GM18511 (cell line): Measurements from ENCODE around the gene TTYH2.

ENCODE experiments used
- ATAC-seq: cut with Tn5 transposase; IDR thresholded peaks from one replicate; pipeline ENCODE4 v1.9.1; 2021; ENCODE audit warnings: mild to moderate bottlenecking, moderate library complexity; ENCODE audit not compliant: unreplicated experiment

The TTYH2 gene

GRCh38 chr17:74231928-74232907, 18.8 kb downstream of the TTYH2 start:
- ATAC-seq: no peak

- ATAC-seq: no peak
These were observed 20.6 kb downstream of the TTYH2 start for GRCh38 chr17:74233937-74234336.

GRCh38 chr17:74234486-74234885, 21.1 kb downstream of the TTYH2 start:
- ATAC-seq: no peak

- no peak for ATAC-seq
These were observed 21.7 kb downstream of the TTYH2 start for GRCh38 chr17:74235040-74235581.

- no peak for ATAC-seq
These were observed 22.6 kb downstream of the TTYH2 start for GRCh38 chr17:74235911-74236371.

- no peak for ATAC-seq
These were observed 23.9 kb downstream of the TTYH2 start for GRCh38 chr17:74237321-74237720.

GRCh38 chr17:74239172-74239571, 25.8 kb downstream of the TTYH2 start:
- no peak for ATAC-seq

- ATAC-seq: no peak
These were observed 27.3 kb downstream of the TTYH2 start for GRCh38 chr17:74240618-74241205.

GRCh38 chr17:74241431-74241830, 28.1 kb downstream of the TTYH2 start:
- ATAC-seq: no peak

- ATAC-seq: no peak
These were observed 28.5 kb downstream of the TTYH2 start for GRCh38 chr17:74241847-74242246.

- no peak for ATAC-seq
These were observed 29.8 kb downstream of the TTYH2 start for GRCh38 chr17:74243013-74243755.

- ATAC-seq: no peak
These were observed 30.8 kb downstream of the TTYH2 start for GRCh38 chr17:74244128-74244527.

GRCh38 chr17:74244548-74244947, 31.2 kb downstream of the TTYH2 start:
- no peak for ATAC-seq

- ATAC-seq: no peak
These were observed 31.9 kb downstream of the TTYH2 start for GRCh38 chr17:74245145-74245831.

- ATAC-seq: no peak
These were observed 32.5 kb downstream of the TTYH2 start for GRCh38 chr17:74245871-74246270.

- no peak for ATAC-seq
These were observed 36.4 kb downstream of the TTYH2 start for GRCh38 chr17:74249590-74250270.

GRCh38 chr17:74250324-74250995, 37.1 kb downstream of the TTYH2 start:
- ATAC-seq: no peak

GRCh38 chr17:74251051-74251450, 37.7 kb downstream of the TTYH2 start:
- no peak for ATAC-seq

- ATAC-seq: no peak
These were observed 38.2 kb downstream of the TTYH2 start for GRCh38 chr17:74251569-74251968.
